OCI-LY1 (cell line): ENCODE results near the gene PRTG.

Experiments used
- EZH2 ChIP-seq: fragments of 200-600 bp; sonication (generic), shearing (Covaris generic); IDR thresholded peaks from 2 replicates; pipeline ENCODE4 v1.8.0; 2017; ENCODE audit warnings: borderline replicate concordance, mixed run types, mild to moderate bottlenecking, antibody characterized with exemption, low read length, moderate library complexity, mixed read lengths
- TF ChIP-seq, protein P1 (sequence below): fragments of 200-600 bp; sonication (generic), shearing (Covaris generic); IDR thresholded peaks from 2 replicates; pipeline ENCODE4 v1.5.1; 2017; ENCODE audit warnings: mild to moderate bottlenecking, antibody characterized with exemption, low read length, moderate library complexity, mixed read lengths

- TF ChIP-seq, protein P1, sequence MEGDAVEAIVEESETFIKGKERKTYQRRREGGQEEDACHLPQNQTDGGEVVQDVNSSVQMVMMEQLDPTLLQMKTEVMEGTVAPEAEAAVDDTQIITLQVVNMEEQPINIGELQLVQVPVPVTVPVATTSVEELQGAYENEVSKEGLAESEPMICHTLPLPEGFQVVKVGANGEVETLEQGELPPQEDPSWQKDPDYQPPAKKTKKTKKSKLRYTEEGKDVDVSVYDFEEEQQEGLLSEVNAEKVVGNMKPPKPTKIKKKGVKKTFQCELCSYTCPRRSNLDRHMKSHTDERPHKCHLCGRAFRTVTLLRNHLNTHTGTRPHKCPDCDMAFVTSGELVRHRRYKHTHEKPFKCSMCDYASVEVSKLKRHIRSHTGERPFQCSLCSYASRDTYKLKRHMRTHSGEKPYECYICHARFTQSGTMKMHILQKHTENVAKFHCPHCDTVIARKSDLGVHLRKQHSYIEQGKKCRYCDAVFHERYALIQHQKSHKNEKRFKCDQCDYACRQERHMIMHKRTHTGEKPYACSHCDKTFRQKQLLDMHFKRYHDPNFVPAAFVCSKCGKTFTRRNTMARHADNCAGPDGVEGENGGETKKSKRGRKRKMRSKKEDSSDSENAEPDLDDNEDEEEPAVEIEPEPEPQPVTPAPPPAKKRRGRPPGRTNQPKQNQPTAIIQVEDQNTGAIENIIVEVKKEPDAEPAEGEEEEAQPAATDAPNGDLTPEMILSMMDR = no peak
- TF ChIP-seq EZH2 = no peak
Measured at GRCh38 chr15:55576943-55577342, 166.0 kb downstream of the PRTG start.
